ENCODE data around the gene CFAP74. TPM values are rescaled to one million over a fixed set of nuclear protein-coding genes. Genes with fewer than 3 reads are reported as not detected.

CFAP74 gene
- total RNA-seq, 2 experiments from 2014 or later: 0.38 to 0.41 TPM

- Mint-ChIP-seq H3K4me1 (ENCODE audit: low read depth) (peaks cover 13% of the 10 kb centered on the region), H3K9me3 (no peaks in the 10 kb centered on the region), H3K27me3 (no peaks in the 10 kb centered on the region), H3K27ac (no peak overlapping the region), H3K36me3 (ENCODE audit: low read depth) (no peaks in the 10 kb centered on the region), H3K4me3 (no peak overlapping the region)
- no peak for TF ChIP-seq CTCF (IDR thresholded peaks at IDR 0.05)
- no peak for DNase-seq
- intact Hi-C loops (cut with micrococcal nuclease): loop anchor here (5.0 kb wide), 1 partner anchor 79 kb away; no protein-coding TSS in a partner anchor
- ChIA-PET POLR2A (no interaction called here), CTCF (interaction anchor here (1.7 kb wide), 1 partner anchor 81 kb away, joined by 7 read pairs; no protein-coding TSS in a partner anchor)
- no peak for ATAC-seq
Measured at GRCh38 chr1:2041305-2041704, 37.7 kb upstream of the CFAP74 start.

- H3K27ac Mint-ChIP-seq: no peak overlapping the region
- no peak for TF ChIP-seq CTCF (IDR thresholded peaks at IDR 0.05)
- no peaks in the 10 kb centered on the region for H3K36me3 Mint-ChIP-seq (ENCODE audit: low read depth)
- H3K4me3 Mint-ChIP-seq: no peak overlapping the region
- intact Hi-C loops (cut with micrococcal nuclease): no loop called here
- ChIA-PET CTCF (interaction anchor here (2.0 kb wide), 1 partner anchor 79 kb away, joined by 6 read pairs; no protein-coding TSS in a partner anchor), POLR2A (no interaction called here)
- no peak for DNase-seq
- H3K4me1 Mint-ChIP-seq (ENCODE audit: low read depth): peaks cover 4% of the 10 kb centered on the region
- no peak for ATAC-seq
- no peaks in the 10 kb centered on the region for H3K27me3 Mint-ChIP-seq
- H3K9me3 Mint-ChIP-seq: no peaks in the 10 kb centered on the region
Measured at GRCh38 chr1:2039251-2039650, 35.7 kb upstream of the CFAP74 start.

GRCh38 chr1:2038229-2038628, 34.6 kb upstream of the CFAP74 start:
- Mint-ChIP-seq H3K4me1 (ENCODE audit: low read depth) (no peaks in the 10 kb centered on the region), H3K9me3 (no peaks in the 10 kb centered on the region), H3K27me3 (no peaks in the 10 kb centered on the region), H3K4me3 (no peak overlapping the region), H3K27ac (no peak overlapping the region), H3K36me3 (ENCODE audit: low read depth) (no peaks in the 10 kb centered on the region)
- CTCF ChIA-PET: no interaction called here
- no peak for TF ChIP-seq CTCF (IDR thresholded peaks at IDR 0.05)
- DNase-seq: no peak
- no peak for ATAC-seq
- intact Hi-C loops (cut with micrococcal nuclease): no loop called here
- POLR2A ChIA-PET: no interaction called here

GRCh38 chr1:2037314-2037979, 33.9 kb upstream of the CFAP74 start:
- H3K27ac Mint-ChIP-seq: no peak overlapping the region
- H3K4me1 Mint-ChIP-seq (ENCODE audit: low read depth): no peaks in the 10 kb centered on the region
- intact Hi-C loops (cut with micrococcal nuclease): no loop called here
- TF ChIP-seq CTCF (IDR thresholded peaks at IDR 0.05): no peak
- DNase-seq: no peak
- H3K27me3 Mint-ChIP-seq: no peaks in the 10 kb centered on the region
- ATAC-seq: no peak
- ChIA-PET CTCF (no interaction called here), POLR2A (no interaction called here)
- no peaks in the 10 kb centered on the region for H3K36me3 Mint-ChIP-seq (ENCODE audit: low read depth)
- H3K9me3 Mint-ChIP-seq: no peaks in the 10 kb centered on the region
- H3K4me3 Mint-ChIP-seq: no peak overlapping the region

GRCh38 chr1:2036287-2036686, 32.7 kb upstream of the CFAP74 start:
- no peaks in the 10 kb centered on the region for H3K9me3 Mint-ChIP-seq
- no peaks in the 10 kb centered on the region for H3K36me3 Mint-ChIP-seq (ENCODE audit: low read depth)
- DNase-seq (no peak), ATAC-seq (no peak)
- CTCF ChIA-PET: no interaction called here
- H3K27me3 Mint-ChIP-seq: no peaks in the 10 kb centered on the region
- TF ChIP-seq CTCF (IDR thresholded peaks at IDR 0.05): no peak
- intact Hi-C loops (cut with micrococcal nuclease): no loop called here
- H3K27ac Mint-ChIP-seq: no peak overlapping the region
- H3K4me1 Mint-ChIP-seq (ENCODE audit: low read depth): no peaks in the 10 kb centered on the region
- no peak overlapping the region for H3K4me3 Mint-ChIP-seq
- POLR2A ChIA-PET: no interaction called here

All from activated CD8-positive, alpha-beta T cell treated with anti-CD3 and anti-CD28 coated beads for 36 hours (primary cell).